ENCODE results near the gene CCNQ.

GRCh38 chrX:153644356-153645125 lies 45.6 kb upstream of the CCNQ start:
- TF ChIP-seq CTCF (conservative IDR thresholded peaks at IDR 0.05) (peak; percentile 5; the same call in 1 of the 2 replicates), ZFX (IDR thresholded peaks at IDR 0.05) (no peak)
